Endothelial cell of umbilical vein (primary cell): Measurements from ENCODE around the gene INSC. TPM values are rescaled to one million over a fixed set of nuclear protein-coding genes. Genes with fewer than 3 reads are reported as not detected.

Experiments used
- BruUV-seq: library from RNA; stranded (reverse); fragments of 400-500 nt; replicated peaks from 2 replicates; lab custom pipeline; 2021; lab: Mats Ljungman, UMichigan
- CTCF ChIA-PET: fragments of 300-600, 350-600 bp; sonication (Branson Sonifier 250); formaldehyde crosslinking; loops from one replicate; lab custom pipeline; 2021; ENCODE audit warnings: antibody characterized with exemption, inconsistent platforms; lab: Charles Lee
- POLR2A ChIA-PET: fragments of 300-600, 350-600 bp; sonication (Branson Sonifier 250); formaldehyde crosslinking; loops from one replicate; lab custom pipeline; 2021; ENCODE audit warnings: antibody characterized with exemption, inconsistent platforms; lab: Charles Lee
- DNase-seq: peaks from one replicate; pipeline ENCODE4 v3.0.0-alpha.2; 2011; ENCODE audit warnings: low read depth, low spot score
- FAIRE-seq: peaks from 2 replicates; lab custom pipeline; 2011; peaks lifted over from hg19 to GRCh38; lab: Jason Lieb, UNC
- H2AFZ ChIP-seq: 2 replicates; pipeline ENCODE4 v1.6.0; 2012; ENCODE audit warnings: low read depth, low read length, control low read depth, inconsistent platforms
- H3K27ac ChIP-seq: 2 replicates; pipeline ENCODE4 v1.5.1; 2011; ENCODE audit warnings: low read depth, mild to moderate bottlenecking, control low read depth, low read length, moderate library complexity; ENCODE audit not compliant: insufficient read depth
- H3K27me3 ChIP-seq, 2 experiments: 2 replicates each; pipeline versions ENCODE4 v1.6.0 to v1.6.1; 2011; ENCODE audit warnings: low read length in 2 of 2, mixed read lengths in 1 of 2; ENCODE audit not compliant: control insufficient read depth in 2 of 2, insufficient read depth in 2 of 2
- H3K36me3 ChIP-seq, 2 experiments: 2 replicates in 1 of 2; 3 replicates in 1 of 2; pipeline ENCODE4 v1.5.1; 2011; ENCODE audit warnings: low read length in 2 of 2, mild to moderate bottlenecking in 1 of 2, moderate library complexity in 1 of 2; ENCODE audit not compliant: control insufficient read depth in 2 of 2, insufficient read depth in 2 of 2; ENCODE audit errors: extremely low read depth in 1 of 2
- H3K4me1 ChIP-seq: 3 replicates; pipeline ENCODE4 v1.5.1; 2011; ENCODE audit warnings: mild to moderate bottlenecking, low read length; ENCODE audit not compliant: control insufficient read depth, insufficient read depth; ENCODE audit errors: extremely low read depth
- H3K4me2 ChIP-seq: 2 replicates; pipeline ENCODE4 v1.6.1; 2011; ENCODE audit warnings: low read length, control low read depth, mixed read lengths; ENCODE audit not compliant: insufficient read depth
- H3K4me3 ChIP-seq, 3 experiments: fragments of 200-600 bp in 1 of 3; sonication (generic), shearing (Covaris generic) in 1 of 3; replicated peaks in 1 of 3; 2 replicates each; pipeline ENCODE4 v1.5.1; 2011 to 2016; ENCODE audit warnings: control low read depth in 3 of 3, low read length in 3 of 3, mild to moderate bottlenecking in 2 of 3, inconsistent platforms in 1 of 3, low read depth in 1 of 3, moderate library complexity in 1 of 3; ENCODE audit not compliant: insufficient read depth in 1 of 3
- H3K79me2 ChIP-seq: 2 replicates; pipeline ENCODE4 v1.6.0; 2012; ENCODE audit warnings: low read length, inconsistent platforms; ENCODE audit not compliant: control insufficient read depth, insufficient read depth
- H3K9ac ChIP-seq: replicated peaks from 2 replicates; pipeline ENCODE3; 2011; ENCODE audit warnings: low read length, control low read depth; ENCODE audit not compliant: insufficient read depth; ENCODE audit errors: extremely low read depth
- H3K9me1 ChIP-seq: replicated peaks from 3 replicates; pipeline ENCODE4 v1.6.0; 2011; ENCODE audit warnings: mild to moderate bottlenecking, low read length; ENCODE audit not compliant: control insufficient read depth, insufficient read depth; ENCODE audit errors: extremely low read depth
- H3K9me3 ChIP-seq: replicated peaks from 2 replicates; pipeline ENCODE4 v1.5.1; 2012; ENCODE audit warnings: low read length, inconsistent platforms; ENCODE audit not compliant: control insufficient read depth, insufficient read depth
- H4K20me1 ChIP-seq: replicated peaks from 2 replicates; pipeline ENCODE3; 2011; ENCODE audit warnings: mild to moderate bottlenecking, low read length; ENCODE audit not compliant: control insufficient read depth, insufficient read depth; ENCODE audit errors: extremely low read depth
- CTCF ChIP-seq, 2 donors: IDR thresholded peaks; 1 replicate in 1 of 2; 2 replicates in 1 of 2; pipeline ENCODE4 v1.5.1; 2011; ENCODE audit warnings: low read length in 2 of 2, mild to moderate bottlenecking in 2 of 2, moderate library complexity in 2 of 2, control low read depth in 1 of 2, inconsistent platforms in 1 of 2, low read depth in 1 of 2; ENCODE audit not compliant: insufficient read depth in 1 of 2; ENCODE audit errors: extremely low read depth in 1 of 2
- EZH2 ChIP-seq: IDR thresholded peaks from 2 replicates; pipeline ENCODE4 v1.6.1; 2012; ENCODE audit warnings: borderline replicate concordance, low read depth, mild to moderate bottlenecking, moderate library complexity, low read length, inconsistent platforms; ENCODE audit not compliant: severe bottlenecking
- FOS ChIP-seq: IDR thresholded peaks from 2 replicates; pipeline ENCODE4 v1.6.1; 2011; ENCODE audit warnings: mild to moderate bottlenecking, low read length, moderate library complexity, borderline replicate concordance; ENCODE audit not compliant: insufficient read depth
- GATA2 ChIP-seq: IDR thresholded peaks from 2 replicates; pipeline ENCODE4 v1.7.0; 2011; ENCODE audit warnings: low read depth, mild to moderate bottlenecking, moderate library complexity, mixed read lengths, low read length; ENCODE audit not compliant: insufficient read length, insufficient read depth
- JUN ChIP-seq: IDR thresholded peaks from 2 replicates; pipeline ENCODE4 v1.6.1; 2011; ENCODE audit warnings: borderline replicate concordance, low read depth; ENCODE audit not compliant: insufficient read length, insufficient read depth
- MAX ChIP-seq: IDR thresholded peaks from 2 replicates; pipeline ENCODE4 v1.6.1; 2011; ENCODE audit not compliant: insufficient read depth, insufficient read length
- MYC ChIP-seq: IDR thresholded peaks from one replicate; pipeline ENCODE4 v1.6.1; 2011; ENCODE audit warnings: mild to moderate bottlenecking, low read depth, low read length
- POLR2A ChIP-seq: IDR thresholded peaks from 2 replicates; pipeline ENCODE4 v1.6.1; 2012; ENCODE audit warnings: low read depth, mild to moderate bottlenecking, control low read depth, low read length
- POLR2AphosphoS5 ChIP-seq: IDR thresholded peaks from 2 replicates; pipeline ENCODE4 v1.6.1; 2012; ENCODE audit warnings: low read depth, mild to moderate bottlenecking, control low read depth, low read length, moderate library complexity; ENCODE audit not compliant: insufficient read depth
- dilution Hi-C: fragments of 300-500 bp; cut with MboI; formaldehyde crosslinking; loops from one replicate; pipeline ENCODE4 v1.15.0; 2019; ENCODE audit warnings: low sequenced_read_pairs; ENCODE audit not compliant: extremely low pct_ligation_motif_present
- intact Hi-C: fragments of 100-400 bp; cut with micrococcal nuclease; formaldehyde crosslinking; loops from one replicate; pipeline ENCODE4 v1.10.0; 2022
- polyA plus RNA-seq, 4 experiments: library from polyadenylated mRNA; depleted of rRNA in 3 of 4; stranded (reverse) in 3 of 4; unstranded in 1 of 4; fragments of >200 nt; gene quantifications; 2 replicates each; pipeline versions ENCODE4 v1.2.1 to v1.2.3, GENCODE V29; 2011 to 2012; ENCODE audit warnings: missing spikeins in 1 of 4
- total RNA-seq: library from RNA; stranded (reverse); gene quantifications from 2 replicates; pipeline ENCODE4 v1.2.3, GENCODE V29; 2021

INSC gene
- total and polyA plus RNA-seq, 2 donors (not counting 3 experiments of a cell fraction or from before 2014, with no cell fraction given), result not detected

GRCh38 chr11:15202626-15203025 lies 87.9 kb downstream of the INSC start:
- Histone ChIP-seq H3K27me3 (no peaks in the 10 kb centered on the region), H2AFZ (no peak overlapping the region), H3K9me3 (no peaks in the 10 kb centered on the region), H3K9me1 (no peaks in the 10 kb centered on the region), H3K4me3 (no peak overlapping the region), H3K4me1 (no peaks in the 10 kb centered on the region), H3K9ac (no peak overlapping the region), H3K36me3 (no peaks in the 10 kb centered on the region), H3K4me2 (no peak overlapping the region), H3K79me2 (no peaks in the 10 kb centered on the region), H4K20me1 (no peaks in the 10 kb centered on the region), H3K27ac (no peak overlapping the region)
- DNase-seq, result no peak
- dilution Hi-C loops, result no loop called here
- no TSS peak for BruUV-seq
- TF ChIP-seq JUN (no peak), CTCF (IDR thresholded peaks at IDR 0.05; ENCODE audit: extremely low read depth in 1 of 2, insufficient read depth in 1 of 2, low read depth in 1 of 2, low read length in 2 of 2) (no peak), FOS (no peak)
- POLR2A ChIA-PET, result no interaction called here
- CTCF ChIA-PET, result interaction anchor here (1.0 kb wide), 1 partner anchor 43 kb away, joined by 3 read pairs; no protein-coding TSS in a partner anchor
- intact Hi-C loops, result no loop called here
- no peak for FAIRE-seq

- TF ChIP-seq JUN (no peak), EZH2 (no peak), POLR2AphosphoS5 (no peak), CTCF (IDR thresholded peaks at IDR 0.05; ENCODE audit: extremely low read depth in 1 of 2, insufficient read depth in 1 of 2, low read depth in 1 of 2, low read length in 2 of 2) (no peak), MAX (no peak), GATA2 (no peak), POLR2A (no peak), MYC (no peak), FOS (no peak)
- no peak overlapping the region for H2AFZ ChIP-seq
- H3K4me2 ChIP-seq, result no peak overlapping the region
- ChIA-PET POLR2A (no interaction called here), CTCF (interaction anchor here (1.2 kb wide), 1 partner anchor 415 kb away, joined by 3 read pairs; no protein-coding TSS in a partner anchor)
- H3K4me3 ChIP-seq, result no peak overlapping the region
- no peaks in the 10 kb centered on the region for H3K27me3 ChIP-seq
- H3K9ac ChIP-seq, result no peak overlapping the region
- intact Hi-C loops (no loop called here), dilution Hi-C loops (no loop called here)
- no peak for FAIRE-seq
- no peak overlapping the region for H3K27ac ChIP-seq
- no peaks in the 10 kb centered on the region for H3K79me2 ChIP-seq
- H4K20me1 ChIP-seq, result no peaks in the 10 kb centered on the region
- no peak for DNase-seq
- H3K9me1 ChIP-seq, result no peaks in the 10 kb centered on the region
- no peaks in the 10 kb centered on the region for H3K4me1 ChIP-seq
- no peaks in the 10 kb centered on the region for H3K9me3 ChIP-seq
- H3K36me3 ChIP-seq, result no peaks in the 10 kb centered on the region
- BruUV-seq, result no TSS peak
Measured at GRCh38 chr11:15204711-15205110, 90.0 kb downstream of the INSC start.
